CD4-positive, alpha-beta T cell treated with Interleukin-12 subunit alpha and Interleukin-12 subunit beta, for 1 hour (primary cell): ENCODE data around the gene SPATA13.

Source experiments
- DNase-seq: peaks from one replicate; pipeline ENCODE4 v3.0.0-alpha.2; 2020

SPATA13 gene

DNA sequence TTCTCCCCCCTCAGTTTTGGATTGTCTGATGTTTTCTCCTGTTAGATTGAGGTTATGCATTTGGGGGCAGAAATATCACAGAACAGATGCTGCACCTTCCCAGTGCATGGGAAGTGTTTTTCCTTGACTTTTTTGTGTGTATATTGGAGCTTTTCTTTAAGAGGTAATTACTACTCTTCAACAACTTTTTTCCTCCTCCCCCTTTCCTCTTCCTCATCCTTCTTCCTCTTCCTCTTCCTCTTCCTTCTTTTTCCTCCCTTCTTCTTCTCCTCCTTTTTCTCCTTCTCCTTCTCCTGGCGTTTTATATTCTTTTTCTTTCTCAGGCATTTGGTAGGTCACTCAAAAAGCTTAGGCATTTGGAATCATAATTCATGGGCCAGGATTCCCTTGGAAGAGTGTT is 18.1 kb upstream of the SPATA13 start:
- no peak for DNase-seq

DNA sequence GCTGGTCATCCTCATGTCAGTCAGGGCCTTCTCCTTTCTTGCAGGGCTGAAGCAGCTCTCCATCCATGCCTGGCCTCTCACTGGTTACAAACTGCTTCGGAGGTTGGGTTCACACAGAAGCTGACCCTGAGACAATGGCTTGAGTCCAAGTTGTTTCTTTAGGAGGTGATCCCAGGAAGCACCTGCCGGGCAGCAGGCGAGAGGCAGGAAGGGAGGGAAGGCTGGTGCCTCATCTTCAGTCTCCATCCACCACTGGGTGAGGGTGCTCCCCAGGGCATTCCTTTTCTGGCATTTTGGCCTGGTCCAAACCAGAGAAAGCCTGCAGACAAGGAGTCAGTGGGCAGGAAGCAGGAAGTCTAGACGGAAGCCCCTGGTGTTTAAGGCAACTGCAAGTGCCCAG is 17.6 kb upstream of the SPATA13 start:
- no peak for DNase-seq

DNA sequence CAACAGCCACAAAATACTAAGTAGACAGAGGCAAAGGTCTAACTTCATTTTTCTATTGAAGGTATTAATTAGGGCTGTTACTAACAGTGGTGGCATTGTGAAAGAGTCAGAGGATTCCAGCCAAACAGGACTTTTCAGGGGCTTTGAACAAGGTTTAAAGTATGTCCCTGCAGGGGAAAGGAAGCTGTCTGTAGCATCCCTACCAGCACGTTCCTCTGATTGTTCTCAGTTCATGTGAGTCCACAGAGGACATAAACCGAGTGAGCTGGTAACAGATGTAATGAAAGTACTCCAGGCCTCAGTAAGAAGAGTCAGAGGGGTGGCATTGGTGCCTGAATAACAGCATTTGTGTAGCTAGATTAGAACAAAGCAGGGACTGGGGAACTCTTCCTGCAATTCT is 15.3 kb upstream of the SPATA13 start:
- no peak for DNase-seq

DNA sequence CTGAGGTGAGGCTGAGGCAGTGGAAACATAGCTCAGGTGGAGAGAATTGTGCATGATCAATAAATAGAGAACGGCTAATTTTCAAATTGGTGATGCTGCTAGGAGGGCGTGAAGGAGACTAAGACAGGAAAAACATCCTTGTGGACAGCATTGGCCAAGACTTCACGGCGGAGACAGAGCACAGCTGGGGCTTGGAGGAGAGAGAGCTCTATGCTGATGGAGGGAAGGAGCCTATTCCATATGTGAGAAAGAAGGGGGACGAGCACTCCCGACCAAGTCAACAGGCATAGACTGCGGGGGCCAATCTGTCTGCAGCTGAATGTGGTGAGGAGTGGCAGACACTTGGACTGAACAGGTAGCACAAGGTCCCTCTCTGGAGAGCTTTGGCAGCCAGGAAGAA is 14.8 kb upstream of the SPATA13 start:
- DNase-seq: no peak

DNA sequence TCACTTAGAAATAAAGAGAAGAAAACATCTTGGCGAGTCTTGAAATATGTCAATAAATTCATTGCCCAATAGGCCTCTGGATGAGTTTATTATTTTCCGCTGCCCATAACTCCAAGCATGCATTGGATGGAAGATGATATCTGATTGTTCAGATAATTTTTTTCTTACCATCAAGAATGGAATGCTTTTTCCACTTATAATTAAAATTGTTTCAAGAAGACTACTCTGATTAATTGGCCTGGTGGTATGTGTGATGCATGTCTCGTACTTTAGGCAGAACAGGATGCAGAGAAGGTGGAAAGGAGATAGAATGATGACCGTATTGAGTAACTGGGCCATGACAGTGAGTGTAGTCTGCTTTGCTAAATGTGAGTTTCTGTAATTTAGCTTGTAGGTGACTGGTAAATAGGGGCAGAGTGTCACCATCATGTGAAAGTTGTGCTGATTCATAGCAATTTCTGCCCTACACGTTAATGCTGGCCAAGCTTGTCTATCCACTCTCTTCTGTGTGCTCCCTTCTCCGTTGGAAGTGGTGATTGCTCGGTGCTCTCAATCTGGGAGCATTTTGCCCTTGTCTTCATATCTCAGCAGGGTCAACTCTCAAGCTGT is 13.5 kb upstream of the SPATA13 start:
- DNase-seq: no peak

DNA sequence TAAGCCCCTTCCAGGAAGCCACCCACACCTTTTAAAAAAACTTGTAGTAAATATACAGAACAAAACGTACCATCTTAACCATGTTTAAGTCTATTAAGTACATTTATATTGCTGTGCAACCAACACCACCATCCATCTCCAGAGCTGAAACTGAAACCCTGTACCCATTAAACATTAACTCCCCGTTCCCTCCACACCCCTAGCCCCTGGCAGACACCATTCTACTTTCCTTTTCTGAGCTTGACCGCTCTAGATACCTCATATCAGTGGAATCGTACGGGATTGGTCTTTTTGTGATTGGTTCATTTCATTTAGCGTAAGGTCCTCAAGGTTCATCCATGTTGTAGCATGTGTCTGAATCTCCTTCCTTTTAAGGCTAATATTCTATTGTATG is 13.0 kb upstream of the SPATA13 start:
- DNase-seq: no peak

DNA sequence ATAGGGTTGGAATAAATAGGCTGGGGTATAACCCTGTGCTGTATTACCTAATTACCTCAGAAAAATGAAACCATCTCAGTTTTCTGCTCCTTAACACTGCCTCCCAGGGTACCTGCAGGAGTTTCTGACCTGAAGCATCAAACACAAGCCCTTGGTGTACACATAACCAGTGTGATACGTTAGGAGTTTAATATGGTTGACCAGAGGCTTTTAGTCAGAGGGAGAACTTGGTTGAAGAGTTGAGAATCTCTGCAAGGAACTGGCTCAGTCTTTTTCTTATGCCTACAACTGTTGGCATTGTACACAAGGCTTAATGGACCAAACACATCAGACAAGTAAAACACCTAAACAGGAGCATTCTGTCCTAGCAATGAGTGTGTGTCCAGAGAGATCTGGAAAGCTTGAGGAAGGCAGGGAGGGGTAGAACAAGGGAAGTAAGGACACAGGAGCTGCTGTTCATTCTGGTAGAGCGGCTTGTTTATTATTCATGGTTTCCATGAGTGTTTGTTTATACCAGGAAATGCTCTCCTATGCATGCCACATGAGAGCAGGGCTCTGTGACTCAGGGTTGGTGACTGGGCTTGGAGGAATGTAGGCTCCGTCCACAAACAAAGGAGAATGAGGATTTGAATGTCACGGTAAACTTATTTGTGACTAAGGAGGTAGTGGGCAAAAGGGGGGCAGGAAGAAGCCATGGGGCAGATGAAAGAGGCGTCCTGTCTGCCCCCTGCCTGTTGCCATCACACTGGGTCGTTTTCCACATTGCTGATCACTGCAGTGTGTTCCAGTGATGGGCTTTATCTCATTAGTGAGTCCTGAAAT is 11.9 kb upstream of the SPATA13 start:
- no peak for DNase-seq

DNA sequence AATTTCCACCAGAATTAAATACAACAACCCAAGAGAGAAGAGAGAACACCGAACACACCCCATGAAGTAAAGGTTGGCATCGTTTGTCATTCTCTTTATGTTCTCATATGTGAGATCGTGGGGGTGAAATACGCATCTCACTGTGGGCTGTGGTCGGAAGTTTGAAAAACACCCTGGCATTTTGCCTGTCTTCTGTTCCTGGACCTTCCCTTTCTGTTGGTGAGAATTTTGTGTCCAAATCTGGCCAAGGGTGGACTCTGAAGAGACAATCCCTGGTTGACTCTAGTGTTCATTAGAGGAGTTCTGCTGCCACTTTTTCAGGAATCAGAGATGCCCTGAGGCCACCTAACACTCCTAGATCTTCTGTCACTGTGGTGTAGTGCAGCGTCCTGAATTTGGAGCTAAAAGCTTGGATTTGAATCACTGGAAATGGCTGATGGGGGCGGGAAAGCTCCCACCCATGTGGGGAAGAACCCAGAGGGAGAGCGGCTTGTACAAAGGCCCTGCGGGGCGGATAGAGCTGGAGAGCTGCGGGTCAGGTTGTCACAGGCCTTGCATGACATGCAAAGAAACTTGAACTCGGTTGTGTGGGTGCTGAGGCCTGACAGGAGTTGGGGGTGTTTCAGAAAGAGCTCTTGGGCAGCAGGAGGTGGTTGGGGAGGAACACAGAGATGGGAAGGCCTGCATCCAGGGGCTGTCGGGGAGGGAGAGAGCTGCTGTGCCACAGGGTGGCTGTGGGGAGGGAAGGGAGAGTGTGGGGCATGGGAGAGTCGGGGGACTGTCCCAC is 11.1 kb upstream of the SPATA13 start:
- no peak for DNase-seq

DNA sequence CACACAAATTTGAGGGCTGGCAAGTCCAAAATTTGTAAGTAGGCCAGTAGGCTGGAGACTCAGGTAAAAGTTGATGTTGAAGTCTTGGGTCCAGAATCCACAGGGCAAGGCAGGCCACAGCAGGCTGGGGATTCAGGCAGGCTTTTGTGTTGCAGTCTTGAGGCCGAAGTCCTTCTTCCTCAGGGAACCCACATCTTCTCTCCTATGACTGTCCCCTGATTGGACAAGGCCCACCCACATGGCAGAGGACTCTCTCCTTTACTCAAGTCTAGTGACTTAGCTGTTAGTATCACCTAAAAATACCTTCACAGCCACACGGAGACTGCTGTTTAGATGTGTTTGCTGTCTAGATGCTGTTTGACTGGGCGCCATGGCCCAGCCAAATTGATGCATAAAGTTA is 9.9 kb upstream of the SPATA13 start:
- DNase-seq: no peak

DNA sequence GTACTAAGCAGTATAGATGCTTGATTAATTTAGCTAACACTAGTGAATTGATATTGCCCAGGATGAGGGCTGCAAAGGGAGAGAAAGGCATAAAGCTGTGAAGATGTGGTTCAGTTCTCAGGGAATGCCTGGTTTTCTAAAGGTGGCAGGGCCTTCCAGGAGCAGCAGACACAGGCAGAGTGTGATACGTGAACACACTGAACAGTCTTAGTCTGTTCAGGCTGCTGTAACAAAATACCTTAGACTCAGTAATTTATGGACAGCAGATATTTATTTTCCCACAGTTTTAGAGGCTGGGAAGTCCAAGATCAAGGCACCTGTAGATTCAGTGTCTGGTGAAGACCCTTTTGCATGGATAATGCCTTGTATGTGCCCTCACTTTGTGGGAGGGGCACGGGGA is 8.7 kb upstream of the SPATA13 start:
- no peak for DNase-seq

DNA sequence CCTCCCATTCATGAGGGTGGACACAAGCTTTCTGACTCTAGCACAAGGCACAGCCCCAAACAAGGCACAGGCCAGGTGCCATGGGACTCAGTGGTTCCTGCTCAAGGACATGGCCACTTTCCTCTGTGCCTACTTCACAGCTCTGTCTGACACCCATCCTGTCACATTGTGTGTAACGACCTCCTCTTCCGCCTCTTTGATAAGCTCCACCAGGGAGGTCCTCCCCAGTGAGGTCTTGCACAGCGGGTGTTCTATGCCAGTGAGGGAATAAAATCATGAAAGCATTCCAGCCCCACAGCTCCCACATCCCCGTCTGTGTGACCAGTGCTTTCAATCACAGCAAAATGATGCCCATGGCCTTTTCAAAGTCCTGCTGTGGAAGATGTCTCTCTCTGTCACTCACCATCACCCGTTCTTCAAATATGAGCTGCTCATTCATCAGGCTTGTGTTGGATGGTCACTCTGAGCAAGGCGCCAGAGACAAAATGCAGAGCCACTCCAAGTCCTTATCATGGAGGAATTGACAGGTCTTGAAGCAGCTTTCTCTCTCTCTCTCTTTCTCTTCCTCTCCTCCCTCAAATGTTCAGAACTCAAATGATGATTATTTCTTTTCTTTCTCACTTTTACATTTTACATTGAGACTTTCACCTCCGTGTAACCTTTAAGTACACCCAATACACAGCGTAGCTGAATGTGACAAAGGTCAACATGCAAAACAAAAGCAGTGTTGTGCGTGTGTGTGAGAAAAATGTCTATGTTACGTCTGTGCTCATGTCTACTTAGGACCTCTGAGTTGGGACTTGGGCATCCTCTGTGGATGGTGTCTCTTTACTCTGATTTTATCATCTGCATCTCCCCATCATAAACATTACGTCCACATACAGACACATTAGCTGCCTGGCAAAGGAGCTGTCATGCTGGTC is 8.0 kb upstream of the SPATA13 start:
- no peak for DNase-seq

DNA sequence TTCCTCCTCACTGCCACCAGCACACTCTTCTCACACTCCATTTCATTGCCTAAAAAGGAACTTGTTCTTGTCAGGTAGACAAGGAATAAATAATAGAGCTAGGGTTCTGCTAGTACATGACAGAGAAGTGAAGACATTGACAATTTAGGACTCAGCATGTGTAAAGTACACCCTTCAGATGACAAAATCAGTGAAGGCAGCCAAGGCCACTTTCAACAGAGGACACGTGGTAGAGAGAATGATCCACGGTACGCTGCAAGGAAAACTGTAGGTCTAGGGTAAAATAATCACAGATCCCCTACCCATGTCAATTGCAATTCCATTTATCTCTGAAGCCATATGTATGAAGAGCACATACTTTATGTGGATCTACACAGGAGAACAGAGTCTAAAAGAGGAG is 7.2 kb upstream of the SPATA13 start:
- no peak for DNase-seq

DNA sequence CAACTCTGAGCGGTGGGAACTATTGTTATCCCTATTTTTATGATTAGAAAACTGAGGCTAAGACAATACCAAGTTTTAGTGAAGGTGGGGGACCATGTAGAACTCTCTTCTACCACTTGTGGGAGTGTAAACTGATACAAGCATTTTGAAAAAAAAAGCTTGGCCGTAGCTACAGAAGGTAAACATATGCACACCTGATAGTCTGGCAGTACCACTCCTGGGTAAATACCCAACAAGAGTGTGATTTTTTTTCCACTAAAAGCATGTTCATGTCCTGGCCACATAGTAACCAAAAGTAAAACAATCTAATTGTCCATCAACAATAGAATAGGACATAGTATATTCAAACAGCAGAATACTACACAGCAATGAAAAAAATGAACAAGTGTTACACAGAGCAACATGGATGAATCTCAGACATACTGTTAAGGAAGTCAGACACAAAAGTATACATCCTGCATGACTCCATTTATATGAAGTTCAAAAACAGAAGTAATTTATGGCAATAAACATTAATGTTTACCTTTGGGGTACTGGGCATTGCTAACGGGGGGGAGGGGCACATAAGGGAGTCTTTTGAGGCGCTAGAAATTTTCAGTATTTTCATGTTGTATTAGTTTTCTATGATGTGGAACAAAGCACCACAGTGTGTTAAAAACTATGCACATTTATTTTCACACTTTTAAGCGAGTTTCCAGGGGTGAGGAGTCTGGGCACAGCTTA is 6.4 kb upstream of the SPATA13 start:
- no peak for DNase-seq

DNA sequence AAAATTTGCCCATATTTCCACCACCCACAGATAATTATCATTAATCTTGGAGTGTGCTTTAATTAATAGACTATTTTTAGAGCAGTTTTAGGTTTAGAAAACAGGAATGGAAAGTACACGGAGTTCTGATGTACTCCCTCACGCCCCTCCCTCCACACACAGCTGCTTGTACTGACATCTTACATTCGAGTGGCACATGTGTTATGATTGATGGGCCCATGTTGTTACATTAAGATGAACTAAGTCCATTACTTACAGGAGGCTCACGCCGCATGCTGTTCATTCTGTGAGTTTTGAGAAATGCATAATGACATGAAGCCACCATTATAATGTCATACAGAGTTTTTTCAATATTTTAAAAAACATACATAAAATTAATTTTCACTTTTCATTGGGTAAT is 1.2 kb upstream of the SPATA13 start:
- DNase-seq: no peak

DNA sequence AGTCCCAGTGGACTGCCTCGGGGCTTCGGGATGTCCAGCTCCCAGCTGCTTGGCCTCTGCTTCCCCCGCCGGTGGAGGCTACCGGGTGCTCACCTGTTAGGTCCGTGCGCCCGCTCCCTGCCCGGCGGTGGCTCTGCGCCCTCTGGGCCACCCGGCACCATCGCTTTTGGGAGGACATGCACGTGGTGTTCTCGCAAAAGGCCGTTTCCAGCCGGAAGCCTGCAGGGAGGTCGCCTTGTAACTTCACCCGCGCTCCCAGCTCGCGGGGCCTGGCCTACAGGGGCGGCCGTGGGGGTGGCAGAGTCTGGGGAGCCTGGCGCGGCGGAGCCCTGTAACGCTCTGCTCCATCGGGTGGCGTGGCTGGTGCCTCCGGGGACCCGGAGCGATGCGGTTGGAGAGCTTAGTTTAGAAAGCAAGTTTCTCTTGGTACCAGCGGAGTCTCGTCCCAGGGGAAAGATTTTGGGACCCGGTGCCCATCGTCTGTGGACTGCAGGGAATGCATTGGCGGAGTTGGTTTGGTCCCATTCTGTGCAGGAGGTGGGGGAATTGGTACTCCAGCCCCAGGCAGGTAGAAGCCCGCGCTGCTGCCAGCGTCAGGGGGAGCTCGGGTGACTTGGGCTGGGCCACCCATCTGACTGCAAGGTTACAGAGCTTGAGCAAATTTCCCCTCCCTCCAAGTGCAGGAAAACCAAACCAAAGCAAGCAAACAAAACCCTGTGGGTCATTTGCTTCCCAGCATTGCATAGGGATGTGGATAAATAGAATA is 673 bp downstream of the SPATA13 start:
- DNase-seq: peak; percentile 37

DNA sequence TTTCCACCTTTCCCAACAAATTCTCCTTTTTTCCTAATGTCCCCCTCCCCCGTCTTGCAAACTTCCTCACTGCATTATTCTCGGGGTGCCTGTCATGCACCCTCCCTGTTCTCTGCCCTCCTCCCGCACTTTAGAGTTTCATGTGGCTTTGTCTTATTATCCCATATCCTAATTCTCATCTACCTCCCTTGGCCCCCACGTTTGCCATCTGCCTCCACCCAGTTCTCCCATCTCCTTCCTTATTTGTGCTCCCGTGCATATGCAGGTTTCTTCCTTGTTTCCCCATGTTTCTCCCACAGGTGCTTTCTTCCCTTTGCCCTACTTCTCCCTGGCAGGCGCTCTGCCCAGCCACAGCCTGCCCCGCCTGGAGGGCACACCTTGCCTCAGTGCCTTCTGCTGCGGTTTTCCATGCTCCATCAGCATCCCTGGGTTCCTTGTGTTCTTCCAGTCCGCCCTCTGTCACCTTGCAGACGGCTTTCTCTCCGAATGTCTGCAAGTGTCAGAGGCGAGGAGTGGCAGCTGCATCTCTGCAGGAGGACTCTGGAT is 1.5 kb downstream of the SPATA13 start:
- no peak for DNase-seq

DNA sequence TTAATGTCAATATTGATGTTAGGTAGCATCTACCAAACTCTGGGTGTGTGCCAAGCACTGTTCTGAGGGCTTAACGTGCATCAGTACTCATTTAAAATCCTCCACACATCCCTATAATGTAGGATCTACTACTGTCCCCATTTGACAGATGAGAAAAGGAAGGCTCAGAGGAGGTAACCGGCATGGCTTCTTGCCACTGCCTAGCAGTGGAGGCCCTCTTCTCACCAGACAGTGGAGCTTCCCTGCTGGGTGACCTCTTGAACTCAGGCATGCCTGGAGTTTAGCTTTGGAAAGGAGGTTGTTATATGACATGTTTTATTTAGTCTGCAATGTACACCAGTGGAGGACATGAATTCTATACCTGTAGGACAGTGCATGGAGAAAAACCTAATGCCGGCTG is 2.1 kb downstream of the SPATA13 start:
- DNase-seq: no peak

DNA sequence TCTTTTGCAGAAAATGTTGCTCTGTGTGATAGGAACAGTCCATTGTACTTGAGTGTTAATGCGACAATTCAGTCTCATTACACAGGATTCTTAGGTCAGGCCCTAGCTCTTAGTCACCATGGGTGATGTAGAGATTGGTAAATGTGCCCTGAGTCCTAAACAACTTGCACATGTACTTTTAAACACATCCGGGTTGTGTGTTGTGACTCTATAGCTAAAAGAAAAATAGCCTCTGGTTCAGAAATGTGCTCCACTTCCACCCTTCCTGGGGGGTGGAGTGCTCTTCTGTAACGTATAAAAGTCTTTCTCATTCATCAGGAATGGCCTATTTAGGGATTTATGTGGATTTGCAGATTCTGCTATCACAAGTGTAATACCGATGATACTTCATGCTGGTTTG is 5.2 kb downstream of the SPATA13 start:
- DNase-seq: no peak

DNA sequence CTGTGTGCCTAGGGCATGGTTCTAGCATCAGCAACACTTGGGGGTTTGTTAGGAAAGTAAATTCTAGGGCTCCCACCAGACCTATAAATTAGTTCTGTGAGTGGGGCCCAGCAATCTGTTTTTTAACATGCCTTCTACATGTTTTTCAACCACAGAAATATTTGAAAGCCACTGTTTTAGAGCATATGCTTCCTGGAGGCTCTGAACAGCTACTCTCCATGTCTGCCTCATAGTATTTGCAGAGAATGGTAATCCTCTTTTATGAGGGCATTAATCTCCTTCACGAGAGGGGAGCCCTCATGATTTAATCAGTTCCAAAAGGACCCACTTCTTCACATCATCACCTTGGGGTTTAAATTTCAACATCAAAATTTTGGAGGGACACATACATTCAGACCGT is 6.0 kb downstream of the SPATA13 start:
- DNase-seq: no peak

DNA sequence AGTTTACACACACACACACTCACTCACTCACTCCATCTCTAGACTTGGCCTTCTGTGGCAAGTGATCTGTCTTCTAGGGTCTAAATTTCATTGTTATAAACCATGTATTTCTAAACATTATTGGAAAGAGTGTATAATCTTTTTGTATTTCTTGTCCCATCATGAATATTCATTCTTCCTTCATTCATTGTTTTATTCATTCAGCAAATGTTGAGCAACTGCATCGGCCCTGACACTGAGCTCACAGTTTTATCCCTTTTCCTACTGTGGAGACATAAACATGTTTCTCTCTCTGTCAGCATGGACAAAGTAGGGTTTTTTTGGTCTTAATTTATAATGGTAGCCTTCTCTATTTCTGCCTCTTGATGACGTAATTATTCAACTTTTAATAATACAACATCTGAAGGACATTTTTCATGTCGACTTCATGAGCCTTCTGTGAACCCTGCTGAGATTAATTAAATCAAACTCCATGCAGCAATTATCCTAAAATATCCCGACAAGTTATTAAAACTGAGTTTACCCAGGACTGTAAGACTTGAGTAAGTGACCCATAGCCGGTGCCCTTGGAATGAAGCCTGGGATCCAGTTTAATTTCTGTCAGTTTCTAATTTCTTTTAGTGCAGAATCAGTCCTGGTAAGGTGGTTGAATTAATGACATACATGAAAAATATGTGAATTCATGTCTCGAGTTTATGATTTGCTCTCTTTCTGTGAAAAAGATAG is 7.3 kb downstream of the SPATA13 start:
- no peak for DNase-seq

DNA sequence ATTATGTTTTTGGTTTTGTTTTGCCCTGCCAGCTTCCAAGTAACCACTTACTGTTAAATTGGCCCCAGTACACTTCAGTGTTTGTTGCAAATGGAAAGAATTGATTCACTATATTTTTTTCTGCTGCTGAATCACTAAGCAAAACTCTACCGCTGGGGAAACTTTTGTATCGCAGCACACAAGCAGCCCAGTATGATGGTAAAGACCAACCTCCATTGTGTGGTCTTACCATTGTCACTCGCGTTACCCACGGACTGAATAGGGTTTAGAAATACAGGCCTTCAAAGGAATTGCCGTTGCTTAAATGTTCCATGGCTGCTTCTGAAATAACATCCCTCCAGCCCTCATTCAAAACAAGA is 7.9 kb downstream of the SPATA13 start:
- DNase-seq: no peak
